C4-2B (cell line): ENCODE data around the gene NLRC5.

Source experiments
- CTCF ChIP-seq: fragments of 450-650 bp; conservative IDR thresholded peaks from 2 replicates; pipeline ENCODE4 v1.5.1; 2017; ENCODE audit warnings: mild to moderate bottlenecking
- ZFX ChIP-seq: fragments of 450-650 bp; IDR thresholded peaks from 2 replicates; pipeline ENCODE4 v1.6.1; 2017

GRCh38 chr16:56988948-56989945, at the start of gene NLRC5:
- no peak for TF ChIP-seq CTCF
- TF ChIP-seq ZFX: no peak
